Measurements from ENCODE around the gene UNC45B.

DNA sequence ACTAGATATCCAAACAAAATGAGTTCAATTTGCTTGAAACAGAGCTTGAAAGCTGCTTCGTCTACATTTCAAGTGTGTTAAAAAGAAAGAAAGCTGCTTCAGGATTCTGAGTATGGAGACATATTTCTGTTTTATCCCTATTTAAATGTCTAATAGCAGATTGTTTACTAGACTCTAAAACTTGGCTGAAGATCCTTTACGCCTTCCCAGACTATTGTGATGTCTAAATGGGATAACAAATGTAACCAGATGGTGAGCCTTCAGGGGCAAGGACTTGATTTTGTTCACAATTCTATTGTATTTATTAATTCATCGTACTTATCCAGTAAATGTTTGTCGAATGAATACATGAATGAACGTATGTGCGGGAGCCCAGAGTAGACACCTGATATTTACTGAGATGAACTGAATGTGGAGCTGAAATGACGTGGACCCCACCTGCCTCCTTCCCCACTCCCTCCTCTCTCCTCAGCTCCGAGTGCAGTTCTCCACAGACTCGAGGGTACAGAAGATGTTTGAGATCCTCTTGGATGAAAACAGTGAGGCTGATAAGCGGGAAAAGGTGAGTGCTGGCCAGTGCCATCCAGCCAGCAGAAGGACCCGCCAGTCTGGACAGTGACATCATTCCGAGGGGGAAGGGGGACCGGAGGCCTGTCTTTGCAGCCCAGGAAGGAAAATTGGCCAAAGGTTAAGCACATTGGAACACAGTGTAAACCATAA lies 5.0 kb downstream of the UNC45B start:
- TF ChIP-seq, protein P1, sequence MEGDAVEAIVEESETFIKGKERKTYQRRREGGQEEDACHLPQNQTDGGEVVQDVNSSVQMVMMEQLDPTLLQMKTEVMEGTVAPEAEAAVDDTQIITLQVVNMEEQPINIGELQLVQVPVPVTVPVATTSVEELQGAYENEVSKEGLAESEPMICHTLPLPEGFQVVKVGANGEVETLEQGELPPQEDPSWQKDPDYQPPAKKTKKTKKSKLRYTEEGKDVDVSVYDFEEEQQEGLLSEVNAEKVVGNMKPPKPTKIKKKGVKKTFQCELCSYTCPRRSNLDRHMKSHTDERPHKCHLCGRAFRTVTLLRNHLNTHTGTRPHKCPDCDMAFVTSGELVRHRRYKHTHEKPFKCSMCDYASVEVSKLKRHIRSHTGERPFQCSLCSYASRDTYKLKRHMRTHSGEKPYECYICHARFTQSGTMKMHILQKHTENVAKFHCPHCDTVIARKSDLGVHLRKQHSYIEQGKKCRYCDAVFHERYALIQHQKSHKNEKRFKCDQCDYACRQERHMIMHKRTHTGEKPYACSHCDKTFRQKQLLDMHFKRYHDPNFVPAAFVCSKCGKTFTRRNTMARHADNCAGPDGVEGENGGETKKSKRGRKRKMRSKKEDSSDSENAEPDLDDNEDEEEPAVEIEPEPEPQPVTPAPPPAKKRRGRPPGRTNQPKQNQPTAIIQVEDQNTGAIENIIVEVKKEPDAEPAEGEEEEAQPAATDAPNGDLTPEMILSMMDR (IDR thresholded peaks at IDR 0.05): no peak
- no peak for TF ChIP-seq POLR2A (IDR thresholded peaks at IDR 0.05)
